WTC11 (cell line): ENCODE measurements around the gene SYT13. TPM values are rescaled to one million over a fixed set of nuclear protein-coding genes. Genes with fewer than 3 reads are reported as not detected.

ENCODE experiments used
- ATAC-seq: fragments of 200-7000 bp; cut with Tn5 transposase; 2 replicates; pipeline ENCODE4 v1.10.0; 2021; ENCODE audit warnings: mild to moderate bottlenecking, moderate library complexity
- CTCF ChIA-PET: fragments of 300-600 bp; sonication (Branson Sonifier 250); formaldehyde crosslinking; loops from one replicate; lab custom pipeline; 2021; ENCODE audit warnings: antibody characterized with exemption; lab: Charles Lee
- POLR2A ChIA-PET: fragments of 350-600 bp; sonication (Branson Sonifier 250); formaldehyde crosslinking; loops from one replicate; lab custom pipeline; 2021; ENCODE audit warnings: antibody characterized with exemption; lab: Charles Lee
- DNase-seq: peaks from one replicate; pipeline ENCODE4 v3.0.0; 2021; ENCODE audit warnings: low spot score
- H3K27ac Mint-ChIP-seq: 2 replicates; pipeline ENCODE4 v1.8.0; 2021; ENCODE audit warnings: mixed read lengths
- H3K27me3 Mint-ChIP-seq: 2 replicates; pipeline ENCODE4 v1.8.0; 2021; ENCODE audit warnings: low read depth, mild to moderate bottlenecking, moderate library complexity, mixed read lengths
- H3K36me3 Mint-ChIP-seq: 2 replicates; pipeline ENCODE4 v1.8.0; 2021; ENCODE audit warnings: mixed read lengths
- H3K4me1 Mint-ChIP-seq: 2 replicates; pipeline ENCODE4 v1.8.0; 2022; ENCODE audit warnings: mixed read lengths
- H3K4me3 Mint-ChIP-seq: 2 replicates; pipeline ENCODE4 v1.8.0; 2021; ENCODE audit warnings: mild to moderate bottlenecking, moderate library complexity, mixed read lengths
- H3K9me3 Mint-ChIP-seq: 2 replicates; pipeline ENCODE4 v1.8.0; 2021; ENCODE audit warnings: mixed read lengths
- KAT7 ChIP-seq: sonication (generic); formaldehyde crosslinking; IDR thresholded peaks from 2 replicates; pipeline ENCODE4 v1.8.1; 2023; ENCODE audit warnings: missing genetic modification reagents, mild to moderate bottlenecking, borderline replicate concordance
- MXD4 ChIP-seq: fragments of 250-450 bp; sonication (Bioruptor Pico); IDR thresholded peaks from 2 replicates; pipeline ENCODE4 v1.8.0; 2021; ENCODE audit warnings: mild to moderate bottlenecking, moderate library complexity, borderline replicate concordance
- NR1H2 ChIP-seq: sonication (generic); formaldehyde crosslinking; IDR thresholded peaks from 2 replicates; pipeline ENCODE4 v1.9.0; 2021; ENCODE audit warnings: mild to moderate bottlenecking, moderate library complexity, missing genetic modification reagents
- SP1 ChIP-seq: sonication (generic); formaldehyde crosslinking; conservative IDR thresholded peaks from 2 replicates; pipeline ENCODE4 v1.8.1; 2022; ENCODE audit warnings: missing genetic modification reagents
- TP53 ChIP-seq: sonication (generic); formaldehyde crosslinking; IDR thresholded peaks from 2 replicates; pipeline ENCODE4 v1.8.1; 2023; ENCODE audit warnings: mild to moderate bottlenecking, missing genetic modification reagents
- ZNF423 ChIP-seq: fragments of 250-450 bp; sonication (Bioruptor Pico); IDR thresholded peaks from 2 replicates; pipeline ENCODE4 v2.1.2; 2022; ENCODE audit warnings: mild to moderate bottlenecking, moderate library complexity
- total RNA-seq: library from RNA; stranded (reverse); gene quantifications from 3 replicates; pipeline ENCODE4 v1.2.3, GENCODE V29; 2021
- TF ChIP-seq, protein P1 (sequence below): sonication (generic); formaldehyde crosslinking; IDR thresholded peaks from 2 replicates; pipeline ENCODE4 v1.8.0; 2022; ENCODE audit warnings: mild to moderate bottlenecking, missing genetic modification reagents
- TF ChIP-seq, protein P2 (sequence below): sonication (generic); formaldehyde crosslinking; IDR thresholded peaks from 2 replicates; pipeline ENCODE4 v1.8.1; 2023; ENCODE audit warnings: mild to moderate bottlenecking, missing genetic modification reagents
- TF ChIP-seq, protein P3 (sequence below): fragments of 250-450 bp; sonication (Bioruptor Pico); IDR thresholded peaks from 2 replicates; pipeline ENCODE4 v1.9.0; 2021; ENCODE audit warnings: mild to moderate bottlenecking
- TF ChIP-seq, protein P4 (sequence below): sonication (generic); formaldehyde crosslinking; IDR thresholded peaks from 2 replicates; pipeline ENCODE4 v1.8.1; 2022; ENCODE audit warnings: mild to moderate bottlenecking, moderate library complexity, missing genetic modification reagents
- TF ChIP-seq, protein P5 (sequence below): sonication (generic); formaldehyde crosslinking; IDR thresholded peaks from 2 replicates; pipeline ENCODE4 v1.8.1; 2022; ENCODE audit warnings: low read depth, missing genetic modification reagents, borderline replicate concordance
- TF ChIP-seq, protein P6 (sequence below): sonication (generic); formaldehyde crosslinking; IDR thresholded peaks from 2 replicates; pipeline ENCODE4 v1.8.1; 2023; ENCODE audit warnings: mild to moderate bottlenecking, missing genetic modification reagents, moderate library complexity
- TF ChIP-seq, protein P7 (sequence below): fragments of 250-450 bp; sonication (Bioruptor Pico); IDR thresholded peaks from 2 replicates; pipeline ENCODE4 v1.9.0; 2021; ENCODE audit warnings: moderate library complexity, mild to moderate bottlenecking, inconsistent platforms, borderline replicate concordance
- TF ChIP-seq, protein P8 (sequence below): sonication (generic); formaldehyde crosslinking; IDR thresholded peaks from 2 replicates; pipeline ENCODE4 v1.8.1; 2023; ENCODE audit warnings: mild to moderate bottlenecking, missing genetic modification reagents

Gene SYT13
- total RNA-seq, 1 experiment from 2014 or later, result 10.8 TPM

DNA sequence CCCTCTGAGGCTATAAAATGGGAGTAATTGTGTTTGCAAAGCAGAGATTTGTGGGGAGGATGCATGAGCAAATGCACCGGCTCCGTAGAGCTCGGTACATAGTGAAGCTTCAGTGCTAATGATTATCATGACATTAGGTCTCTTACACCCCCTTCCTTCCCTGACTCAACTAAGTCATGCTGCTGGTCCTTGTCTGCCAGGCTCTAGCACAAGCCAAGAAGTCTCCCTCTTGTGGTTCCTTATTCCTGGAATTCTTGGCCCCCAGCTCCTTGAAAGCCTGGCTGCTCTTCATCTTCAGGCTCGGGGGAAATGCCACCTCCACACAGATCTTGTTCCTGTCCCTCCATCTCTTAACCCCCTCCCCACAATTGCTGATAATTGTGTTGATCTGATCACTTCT, 45.7 kb upstream of the SYT13 start:
- POLR2A ChIA-PET, result interaction anchor here (0.7 kb wide), 1 partner anchor 221 kb away, joined by 3 read pairs; no protein-coding TSS in a partner anchor
- Mint-ChIP-seq H3K4me3 (no peak overlapping the region), H3K36me3 (0 out of 2 replicates have a peak, but pooled peaks cover 3% of the 10 kb centered on the region), H3K4me1 (peaks cover 7% of the 10 kb centered on the region), H3K27me3 (peaks cover 38% of the 10 kb centered on the region), H3K9me3 (peaks cover 12% of the 10 kb centered on the region)
- CTCF ChIA-PET, result interaction anchor here (0.8 to 2.7 kb wide), 17 partner anchors 9 to 440 kb away, joined by 3 to 45 read pairs (median 5); partner anchors contain the start of gene SYT13
- no peak for ATAC-seq
- DNase-seq, result no peak
- TF ChIP-seq ZNF423 (CRISPR knock-in tag) (no peak), MXD4 (CRISPR knock-in tag) (no peak), SP1 (CRISPR knock-in tag) (no peak), TP53 (no peak)
- TF ChIP-seq, protein P1, sequence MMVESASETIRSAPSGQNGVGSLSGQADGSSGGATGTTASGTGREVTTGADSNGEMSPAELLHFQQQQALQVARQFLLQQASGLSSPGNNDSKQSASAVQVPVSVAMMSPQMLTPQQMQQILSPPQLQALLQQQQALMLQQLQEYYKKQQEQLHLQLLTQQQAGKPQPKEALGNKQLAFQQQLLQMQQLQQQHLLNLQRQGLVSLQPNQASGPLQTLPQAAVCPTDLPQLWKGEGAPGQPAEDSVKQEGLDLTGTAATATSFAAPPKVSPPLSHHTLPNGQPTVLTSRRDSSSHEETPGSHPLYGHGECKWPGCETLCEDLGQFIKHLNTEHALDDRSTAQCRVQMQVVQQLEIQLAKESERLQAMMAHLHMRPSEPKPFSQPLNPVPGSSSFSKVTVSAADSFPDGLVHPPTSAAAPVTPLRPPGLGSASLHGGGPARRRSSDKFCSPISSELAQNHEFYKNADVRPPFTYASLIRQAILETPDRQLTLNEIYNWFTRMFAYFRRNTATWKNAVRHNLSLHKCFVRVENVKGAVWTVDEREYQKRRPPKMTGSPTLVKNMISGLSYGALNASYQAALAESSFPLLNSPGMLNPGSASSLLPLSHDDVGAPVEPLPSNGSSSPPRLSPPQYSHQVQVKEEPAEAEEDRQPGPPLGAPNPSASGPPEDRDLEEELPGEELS (CRISPR knock-in tag), result no peak
- TF ChIP-seq, protein P2, sequence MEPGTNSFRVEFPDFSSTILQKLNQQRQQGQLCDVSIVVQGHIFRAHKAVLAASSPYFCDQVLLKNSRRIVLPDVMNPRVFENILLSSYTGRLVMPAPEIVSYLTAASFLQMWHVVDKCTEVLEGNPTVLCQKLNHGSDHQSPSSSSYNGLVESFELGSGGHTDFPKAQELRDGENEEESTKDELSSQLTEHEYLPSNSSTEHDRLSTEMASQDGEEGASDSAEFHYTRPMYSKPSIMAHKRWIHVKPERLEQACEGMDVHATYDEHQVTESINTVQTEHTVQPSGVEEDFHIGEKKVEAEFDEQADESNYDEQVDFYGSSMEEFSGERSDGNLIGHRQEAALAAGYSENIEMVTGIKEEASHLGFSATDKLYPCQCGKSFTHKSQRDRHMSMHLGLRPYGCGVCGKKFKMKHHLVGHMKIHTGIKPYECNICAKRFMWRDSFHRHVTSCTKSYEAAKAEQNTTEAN (CRISPR knock-in tag), result no peak
- TF ChIP-seq, protein P3, sequence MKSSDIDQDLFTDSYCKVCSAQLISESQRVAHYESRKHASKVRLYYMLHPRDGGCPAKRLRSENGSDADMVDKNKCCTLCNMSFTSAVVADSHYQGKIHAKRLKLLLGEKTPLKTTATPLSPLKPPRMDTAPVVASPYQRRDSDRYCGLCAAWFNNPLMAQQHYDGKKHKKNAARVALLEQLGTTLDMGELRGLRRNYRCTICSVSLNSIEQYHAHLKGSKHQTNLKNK, result no peak
- TF ChIP-seq, protein P4, sequence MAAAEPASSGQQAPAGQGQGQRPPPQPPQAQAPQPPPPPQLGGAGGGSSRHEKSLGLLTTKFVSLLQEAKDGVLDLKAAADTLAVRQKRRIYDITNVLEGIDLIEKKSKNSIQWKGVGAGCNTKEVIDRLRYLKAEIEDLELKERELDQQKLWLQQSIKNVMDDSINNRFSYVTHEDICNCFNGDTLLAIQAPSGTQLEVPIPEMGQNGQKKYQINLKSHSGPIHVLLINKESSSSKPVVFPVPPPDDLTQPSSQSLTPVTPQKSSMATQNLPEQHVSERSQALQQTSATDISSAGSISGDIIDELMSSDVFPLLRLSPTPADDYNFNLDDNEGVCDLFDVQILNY (CRISPR knock-in tag), result no peak
- TF ChIP-seq, protein P5, sequence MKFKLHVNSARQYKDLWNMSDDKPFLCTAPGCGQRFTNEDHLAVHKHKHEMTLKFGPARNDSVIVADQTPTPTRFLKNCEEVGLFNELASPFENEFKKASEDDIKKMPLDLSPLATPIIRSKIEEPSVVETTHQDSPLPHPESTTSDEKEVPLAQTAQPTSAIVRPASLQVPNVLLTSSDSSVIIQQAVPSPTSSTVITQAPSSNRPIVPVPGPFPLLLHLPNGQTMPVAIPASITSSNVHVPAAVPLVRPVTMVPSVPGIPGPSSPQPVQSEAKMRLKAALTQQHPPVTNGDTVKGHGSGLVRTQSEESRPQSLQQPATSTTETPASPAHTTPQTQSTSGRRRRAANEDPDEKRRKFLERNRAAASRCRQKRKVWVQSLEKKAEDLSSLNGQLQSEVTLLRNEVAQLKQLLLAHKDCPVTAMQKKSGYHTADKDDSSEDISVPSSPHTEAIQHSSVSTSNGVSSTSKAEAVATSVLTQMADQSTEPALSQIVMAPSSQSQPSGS (CRISPR knock-in tag), result no peak
- TF ChIP-seq, protein P6, sequence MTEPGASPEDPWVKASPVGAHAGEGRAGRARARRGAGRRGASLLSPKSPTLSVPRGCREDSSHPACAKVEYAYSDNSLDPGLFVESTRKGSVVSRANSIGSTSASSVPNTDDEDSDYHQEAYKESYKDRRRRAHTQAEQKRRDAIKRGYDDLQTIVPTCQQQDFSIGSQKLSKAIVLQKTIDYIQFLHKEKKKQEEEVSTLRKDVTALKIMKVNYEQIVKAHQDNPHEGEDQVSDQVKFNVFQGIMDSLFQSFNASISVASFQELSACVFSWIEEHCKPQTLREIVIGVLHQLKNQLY, result no peak
- TF ChIP-seq, all 79 proteins: peak for 0
- H3K27ac Mint-ChIP-seq, result no peak overlapping the region

DNA sequence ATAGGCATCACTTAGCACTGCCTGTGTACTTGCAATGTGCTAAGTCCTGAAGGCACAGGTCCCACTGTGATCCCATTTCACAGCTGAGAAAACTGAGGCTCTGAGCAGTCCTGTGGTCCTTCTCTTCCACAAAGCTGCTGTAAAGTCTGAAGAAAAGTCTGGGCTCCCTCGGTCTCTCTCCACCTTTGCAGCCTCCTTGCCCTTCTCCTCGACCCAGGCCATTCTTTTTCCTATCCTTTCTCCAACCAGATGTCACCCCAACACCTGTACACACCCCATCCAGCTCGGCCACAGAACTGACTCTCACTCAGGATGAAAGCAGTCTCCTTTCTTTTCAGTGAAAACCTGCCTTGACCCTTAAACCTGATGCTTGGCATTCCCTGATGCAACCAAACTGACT, 42.6 kb upstream of the SYT13 start:
- peaks cover 45% of the 10 kb centered on the region for H3K27me3 Mint-ChIP-seq
- peaks cover 18% of the 10 kb centered on the region for H3K9me3 Mint-ChIP-seq
- H3K36me3 Mint-ChIP-seq, result 0 out of 2 replicates have a peak, but pooled peaks cover 4% of the 10 kb centered on the region
- no peak overlapping the region for H3K27ac Mint-ChIP-seq
- H3K4me3 Mint-ChIP-seq, result no peak overlapping the region
- POLR2A ChIA-PET, result no interaction called here
- DNase-seq, result no peak
- ATAC-seq, result no peak
- H3K4me1 Mint-ChIP-seq, result peaks cover 7% of the 10 kb centered on the region
- CTCF ChIA-PET, result interaction anchor here (1.3 kb wide), 1 partner anchor 77 kb away, joined by 4 read pairs; no protein-coding TSS in a partner anchor
- TF ChIP-seq KAT7 (CRISPR knock-in tag) (no peak), NR1H2 (no peak)
- TF ChIP-seq, protein P7, sequence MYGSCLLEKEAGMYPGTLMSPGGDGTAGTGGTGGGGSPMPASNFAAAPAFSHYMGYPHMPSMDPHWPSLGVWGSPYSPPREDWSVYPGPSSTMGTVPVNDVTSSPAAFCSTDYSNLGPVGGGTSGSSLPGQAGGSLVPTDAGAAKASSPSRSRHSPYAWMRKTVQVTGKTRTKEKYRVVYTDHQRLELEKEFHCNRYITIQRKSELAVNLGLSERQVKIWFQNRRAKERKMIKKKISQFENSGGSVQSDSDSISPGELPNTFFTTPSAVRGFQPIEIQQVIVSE (CRISPR knock-in tag), result no peak
- TF ChIP-seq, protein P8, sequence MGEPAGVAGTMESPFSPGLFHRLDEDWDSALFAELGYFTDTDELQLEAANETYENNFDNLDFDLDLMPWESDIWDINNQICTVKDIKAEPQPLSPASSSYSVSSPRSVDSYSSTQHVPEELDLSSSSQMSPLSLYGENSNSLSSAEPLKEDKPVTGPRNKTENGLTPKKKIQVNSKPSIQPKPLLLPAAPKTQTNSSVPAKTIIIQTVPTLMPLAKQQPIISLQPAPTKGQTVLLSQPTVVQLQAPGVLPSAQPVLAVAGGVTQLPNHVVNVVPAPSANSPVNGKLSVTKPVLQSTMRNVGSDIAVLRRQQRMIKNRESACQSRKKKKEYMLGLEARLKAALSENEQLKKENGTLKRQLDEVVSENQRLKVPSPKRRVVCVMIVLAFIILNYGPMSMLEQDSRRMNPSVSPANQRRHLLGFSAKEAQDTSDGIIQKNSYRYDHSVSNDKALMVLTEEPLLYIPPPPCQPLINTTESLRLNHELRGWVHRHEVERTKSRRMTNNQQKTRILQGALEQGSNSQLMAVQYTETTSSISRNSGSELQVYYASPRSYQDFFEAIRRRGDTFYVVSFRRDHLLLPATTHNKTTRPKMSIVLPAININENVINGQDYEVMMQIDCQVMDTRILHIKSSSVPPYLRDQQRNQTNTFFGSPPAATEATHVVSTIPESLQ (CRISPR knock-in tag), result no peak
